ENCODE data around the gene DDX42. TPM values are rescaled to one million over a fixed set of nuclear protein-coding genes. Genes with fewer than 3 reads are reported as not detected.

Gene DDX42
- total and polyA plus RNA-seq, 2 of the 13 experiments (the other 11 are each of a cell fraction or from before 2014, with no cell fraction given) = 87.2 to 92.9 TPM

DNA sequence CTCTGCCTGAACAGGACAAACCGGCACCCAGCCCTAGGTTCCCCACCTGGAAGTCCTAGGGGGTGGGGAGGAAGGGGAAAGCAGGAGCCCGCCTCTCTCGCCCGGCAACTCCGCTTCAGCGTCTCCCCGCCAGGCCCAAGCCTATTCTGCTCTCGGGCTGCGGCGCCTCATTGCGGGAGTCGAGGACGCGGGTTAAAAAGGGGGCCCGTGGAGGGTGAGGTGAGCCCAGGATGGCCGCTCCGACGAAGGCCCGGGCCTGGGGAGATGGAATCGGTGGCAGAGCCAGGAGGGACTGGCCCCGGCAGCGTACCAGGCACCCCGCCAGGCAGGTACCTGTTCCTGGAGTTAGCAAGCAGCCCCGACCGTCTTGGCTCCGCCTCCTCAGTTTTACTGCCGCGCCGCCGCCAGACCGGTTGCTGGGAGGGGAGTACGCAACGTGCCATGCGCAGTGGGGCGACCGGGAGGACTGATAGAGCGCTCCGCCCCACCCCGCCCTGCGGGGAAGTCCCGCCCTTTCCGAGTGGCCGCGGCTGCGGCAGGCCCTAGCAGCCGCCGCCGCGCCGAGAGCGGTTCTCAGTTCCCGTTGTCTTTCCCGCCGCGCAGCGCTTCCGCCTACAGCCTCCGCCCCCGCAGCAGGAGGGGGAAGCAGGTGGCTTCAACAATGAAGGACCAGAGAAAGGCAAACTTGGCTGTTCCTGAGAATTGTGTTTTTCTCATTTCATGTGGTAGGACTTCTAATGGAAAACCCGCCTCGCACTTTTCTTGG is 32.4 kb upstream of the DDX42 start, which contains the start of gene STRADA (continued):
- TF ChIP-seq, protein P1, sequence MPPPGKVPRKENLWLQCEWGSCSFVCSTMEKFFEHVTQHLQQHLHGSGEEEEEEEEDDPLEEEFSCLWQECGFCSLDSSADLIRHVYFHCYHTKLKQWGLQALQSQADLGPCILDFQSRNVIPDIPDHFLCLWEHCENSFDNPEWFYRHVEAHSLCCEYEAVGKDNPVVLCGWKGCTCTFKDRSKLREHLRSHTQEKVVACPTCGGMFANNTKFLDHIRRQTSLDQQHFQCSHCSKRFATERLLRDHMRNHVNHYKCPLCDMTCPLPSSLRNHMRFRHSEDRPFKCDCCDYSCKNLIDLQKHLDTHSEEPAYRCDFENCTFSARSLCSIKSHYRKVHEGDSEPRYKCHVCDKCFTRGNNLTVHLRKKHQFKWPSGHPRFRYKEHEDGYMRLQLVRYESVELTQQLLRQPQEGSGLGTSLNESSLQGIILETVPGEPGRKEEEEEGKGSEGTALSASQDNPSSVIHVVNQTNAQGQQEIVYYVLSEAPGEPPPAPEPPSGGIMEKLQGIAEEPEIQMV (CRISPR knock-in tag; IDR thresholded peaks at IDR 0.05; ENCODE audit: low read depth) = 0 out of 2 replicates have a peak, but pooled peaks have one; percentile 44
- TF ChIP-seq ZNF33B (CRISPR knock-in tag; IDR thresholded peaks at IDR 0.05) (no peak; the same call in 1 of the 2 replicates), ARID2 (CRISPR knock-in tag; IDR thresholded peaks at IDR 0.05; ENCODE audit: borderline replicate concordance) (peak; percentile 97; the same call in 1 of the 2 replicates), NCOA1 (CRISPR knock-in tag; IDR thresholded peaks at IDR 0.05) (peak; percentile 79; the same call in 1 of the 2 replicates), SRY (CRISPR knock-in tag; IDR thresholded peaks at IDR 0.05) (peak; percentile 77; the same call in 1 of the 2 replicates), ZNF878 (CRISPR knock-in tag; IDR thresholded peaks at IDR 0.05) (peak; percentile 95), MED1 (CRISPR knock-in tag; IDR thresholded peaks at IDR 0.05) (peak; percentile 66), SP5 (CRISPR knock-in tag; IDR thresholded peaks at IDR 0.05; ENCODE audit: borderline replicate concordance, low read depth) (peak; percentile 79), TCF12 (IDR thresholded peaks at IDR 0.05) (no peak), TCF12 (CRISPR knock-in tag; IDR thresholded peaks at IDR 0.05) (peak; percentile 89), MTA1 (CRISPR knock-in tag; IDR thresholded peaks at IDR 0.05; ENCODE audit: borderline replicate concordance) (peak; percentile 96; the same call in 1 of the 2 replicates), SIN3A (IDR thresholded peaks at IDR 0.05; ENCODE audit: borderline replicate concordance, low read depth, low read length) (peak; percentile 96), ZNF841 (CRISPR knock-in tag; IDR thresholded peaks at IDR 0.05; ENCODE audit: borderline replicate concordance) (no peak; the same call in 1 of the 2 replicates), KDM3A (CRISPR knock-in tag; IDR thresholded peaks at IDR 0.05; ENCODE audit: low read depth) (peak; percentile 88), FOXA3 (CRISPR knock-in tag; IDR thresholded peaks at IDR 0.05) (peak; percentile 16; the same call in 1 of the 2 replicates), NONO (IDR thresholded peaks at IDR 0.05) (no peak), NONO (CRISPR knock-in tag; conservative IDR thresholded peaks at IDR 0.05) (peak; percentile 87), ZNF446 (CRISPR knock-in tag; IDR thresholded peaks at IDR 0.05) (peak; percentile 98)
- TF ChIP-seq, protein P2, sequence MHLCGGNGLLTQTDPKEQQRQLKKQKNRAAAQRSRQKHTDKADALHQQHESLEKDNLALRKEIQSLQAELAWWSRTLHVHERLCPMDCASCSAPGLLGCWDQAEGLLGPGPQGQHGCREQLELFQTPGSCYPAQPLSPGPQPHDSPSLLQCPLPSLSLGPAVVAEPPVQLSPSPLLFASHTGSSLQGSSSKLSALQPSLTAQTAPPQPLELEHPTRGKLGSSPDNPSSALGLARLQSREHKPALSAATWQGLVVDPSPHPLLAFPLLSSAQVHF (CRISPR knock-in tag; IDR thresholded peaks at IDR 0.05) = 0 out of 2 replicates have a peak, but pooled peaks have one; percentile 53
- TF ChIP-seq, protein P3, sequence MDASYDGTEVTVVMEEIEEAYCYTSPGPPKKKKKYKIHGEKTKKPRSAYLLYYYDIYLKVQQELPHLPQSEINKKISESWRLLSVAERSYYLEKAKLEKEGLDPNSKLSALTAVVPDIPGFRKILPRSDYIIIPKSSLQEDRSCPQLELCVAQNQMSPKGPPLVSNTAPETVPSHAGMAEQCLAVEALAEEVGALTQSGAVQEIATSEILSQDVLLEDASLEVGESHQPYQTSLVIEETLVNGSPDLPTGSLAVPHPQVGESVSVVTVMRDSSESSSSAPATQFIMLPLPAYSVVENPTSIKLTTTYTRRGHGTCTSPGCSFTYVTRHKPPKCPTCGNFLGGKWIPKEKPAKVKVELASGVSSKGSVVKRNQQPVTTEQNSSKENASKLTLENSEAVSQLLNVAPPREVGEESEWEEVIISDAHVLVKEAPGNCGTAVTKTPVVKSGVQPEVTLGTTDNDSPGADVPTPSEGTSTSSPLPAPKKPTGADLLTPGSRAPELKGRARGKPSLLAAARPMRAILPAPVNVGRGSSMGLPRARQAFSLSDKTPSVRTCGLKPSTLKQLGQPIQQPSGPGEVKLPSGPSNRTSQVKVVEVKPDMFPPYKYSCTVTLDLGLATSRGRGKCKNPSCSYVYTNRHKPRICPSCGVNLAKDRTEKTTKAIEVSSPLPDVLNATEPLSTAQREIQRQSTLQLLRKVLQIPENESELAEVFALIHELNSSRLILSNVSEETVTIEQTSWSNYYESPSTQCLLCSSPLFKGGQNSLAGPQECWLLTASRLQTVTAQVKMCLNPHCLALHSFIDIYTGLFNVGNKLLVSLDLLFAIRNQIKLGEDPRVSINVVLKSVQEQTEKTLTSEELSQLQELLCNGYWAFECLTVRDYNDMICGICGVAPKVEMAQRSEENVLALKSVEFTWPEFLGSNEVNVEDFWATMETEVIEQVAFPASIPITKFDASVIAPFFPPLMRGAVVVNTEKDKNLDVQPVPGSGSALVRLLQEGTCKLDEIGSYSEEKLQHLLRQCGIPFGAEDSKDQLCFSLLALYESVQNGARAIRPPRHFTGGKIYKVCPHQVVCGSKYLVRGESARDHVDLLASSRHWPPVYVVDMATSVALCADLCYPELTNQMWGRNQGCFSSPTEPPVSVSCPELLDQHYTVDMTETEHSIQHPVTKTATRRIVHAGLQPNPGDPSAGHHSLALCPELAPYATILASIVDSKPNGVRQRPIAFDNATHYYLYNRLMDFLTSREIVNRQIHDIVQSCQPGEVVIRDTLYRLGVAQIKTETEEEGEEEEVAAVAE (CRISPR knock-in tag; IDR thresholded peaks at IDR 0.05; ENCODE audit: borderline replicate concordance) = 0 out of 2 replicates have a peak, but pooled peaks have one; percentile 8
- TF ChIP-seq, protein P4, sequence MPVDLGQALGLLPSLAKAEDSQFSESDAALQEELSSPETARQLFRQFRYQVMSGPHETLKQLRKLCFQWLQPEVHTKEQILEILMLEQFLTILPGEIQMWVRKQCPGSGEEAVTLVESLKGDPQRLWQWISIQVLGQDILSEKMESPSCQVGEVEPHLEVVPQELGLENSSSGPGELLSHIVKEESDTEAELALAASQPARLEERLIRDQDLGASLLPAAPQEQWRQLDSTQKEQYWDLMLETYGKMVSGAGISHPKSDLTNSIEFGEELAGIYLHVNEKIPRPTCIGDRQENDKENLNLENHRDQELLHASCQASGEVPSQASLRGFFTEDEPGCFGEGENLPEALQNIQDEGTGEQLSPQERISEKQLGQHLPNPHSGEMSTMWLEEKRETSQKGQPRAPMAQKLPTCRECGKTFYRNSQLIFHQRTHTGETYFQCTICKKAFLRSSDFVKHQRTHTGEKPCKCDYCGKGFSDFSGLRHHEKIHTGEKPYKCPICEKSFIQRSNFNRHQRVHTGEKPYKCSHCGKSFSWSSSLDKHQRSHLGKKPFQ (CRISPR knock-in tag; IDR thresholded peaks at IDR 0.05; ENCODE audit: insufficient replicate concordance) = peak; percentile 95
